Measurements from ENCODE around the gene FAM170B.

DNA sequence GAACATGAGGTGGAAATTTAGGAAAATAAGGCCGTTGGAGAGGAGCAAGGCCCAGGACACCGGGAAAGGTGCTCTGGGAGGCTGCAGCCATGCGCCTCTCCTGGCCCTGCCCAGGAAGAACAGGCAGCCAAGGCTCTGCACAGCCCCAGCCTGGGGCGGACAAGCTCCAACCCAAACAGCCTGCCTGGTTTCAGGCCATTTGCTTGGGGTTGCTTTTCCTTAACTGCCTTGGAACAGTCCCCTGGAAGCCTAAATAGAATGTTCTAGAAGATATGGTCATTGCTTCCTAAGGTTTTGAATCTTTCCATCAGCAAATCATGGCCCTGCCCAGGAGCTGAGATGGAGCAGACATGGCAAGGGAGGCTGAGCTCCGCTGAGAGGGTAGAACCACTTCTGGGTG, 29.5 kb downstream of the FAM170B start:
- no peak for TF ChIP-seq POLR2A (IDR thresholded peaks at IDR 0.05)
- TF ChIP-seq, protein P1, sequence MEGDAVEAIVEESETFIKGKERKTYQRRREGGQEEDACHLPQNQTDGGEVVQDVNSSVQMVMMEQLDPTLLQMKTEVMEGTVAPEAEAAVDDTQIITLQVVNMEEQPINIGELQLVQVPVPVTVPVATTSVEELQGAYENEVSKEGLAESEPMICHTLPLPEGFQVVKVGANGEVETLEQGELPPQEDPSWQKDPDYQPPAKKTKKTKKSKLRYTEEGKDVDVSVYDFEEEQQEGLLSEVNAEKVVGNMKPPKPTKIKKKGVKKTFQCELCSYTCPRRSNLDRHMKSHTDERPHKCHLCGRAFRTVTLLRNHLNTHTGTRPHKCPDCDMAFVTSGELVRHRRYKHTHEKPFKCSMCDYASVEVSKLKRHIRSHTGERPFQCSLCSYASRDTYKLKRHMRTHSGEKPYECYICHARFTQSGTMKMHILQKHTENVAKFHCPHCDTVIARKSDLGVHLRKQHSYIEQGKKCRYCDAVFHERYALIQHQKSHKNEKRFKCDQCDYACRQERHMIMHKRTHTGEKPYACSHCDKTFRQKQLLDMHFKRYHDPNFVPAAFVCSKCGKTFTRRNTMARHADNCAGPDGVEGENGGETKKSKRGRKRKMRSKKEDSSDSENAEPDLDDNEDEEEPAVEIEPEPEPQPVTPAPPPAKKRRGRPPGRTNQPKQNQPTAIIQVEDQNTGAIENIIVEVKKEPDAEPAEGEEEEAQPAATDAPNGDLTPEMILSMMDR (IDR thresholded peaks at IDR 0.05): no peak

Data from uterus (tissue), 2 donors.